ENCODE data around the gene MAB21L1. TPM values are rescaled to one million over a fixed set of nuclear protein-coding genes. Genes with fewer than 3 reads are reported as not detected.

The MAB21L1 gene
- total and polyA plus RNA-seq, 2 of the 8 experiments (the other 6 are each of a cell fraction or from before 2014, with no cell fraction given) = not detected

DNA sequence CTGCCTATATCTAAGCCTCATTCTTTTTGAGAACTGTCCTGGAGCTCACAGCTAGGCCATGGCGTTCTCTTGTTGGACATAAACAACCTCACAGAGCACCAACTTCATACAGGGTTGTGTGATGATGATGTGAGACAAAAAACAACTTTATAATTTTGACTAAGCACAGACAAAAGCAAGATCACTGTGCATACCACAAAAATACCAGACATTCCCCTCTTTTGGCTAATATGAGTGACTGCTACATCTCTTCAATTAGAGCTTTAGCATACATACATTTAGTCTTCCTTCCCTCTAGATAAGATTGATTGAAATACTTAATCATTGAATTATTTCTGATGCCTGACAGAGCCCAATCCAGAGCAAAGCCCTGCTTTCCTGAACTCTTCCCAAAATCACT is 8.3 kb downstream of the MAB21L1 start (continued):
- TF ChIP-seq, protein P1, sequence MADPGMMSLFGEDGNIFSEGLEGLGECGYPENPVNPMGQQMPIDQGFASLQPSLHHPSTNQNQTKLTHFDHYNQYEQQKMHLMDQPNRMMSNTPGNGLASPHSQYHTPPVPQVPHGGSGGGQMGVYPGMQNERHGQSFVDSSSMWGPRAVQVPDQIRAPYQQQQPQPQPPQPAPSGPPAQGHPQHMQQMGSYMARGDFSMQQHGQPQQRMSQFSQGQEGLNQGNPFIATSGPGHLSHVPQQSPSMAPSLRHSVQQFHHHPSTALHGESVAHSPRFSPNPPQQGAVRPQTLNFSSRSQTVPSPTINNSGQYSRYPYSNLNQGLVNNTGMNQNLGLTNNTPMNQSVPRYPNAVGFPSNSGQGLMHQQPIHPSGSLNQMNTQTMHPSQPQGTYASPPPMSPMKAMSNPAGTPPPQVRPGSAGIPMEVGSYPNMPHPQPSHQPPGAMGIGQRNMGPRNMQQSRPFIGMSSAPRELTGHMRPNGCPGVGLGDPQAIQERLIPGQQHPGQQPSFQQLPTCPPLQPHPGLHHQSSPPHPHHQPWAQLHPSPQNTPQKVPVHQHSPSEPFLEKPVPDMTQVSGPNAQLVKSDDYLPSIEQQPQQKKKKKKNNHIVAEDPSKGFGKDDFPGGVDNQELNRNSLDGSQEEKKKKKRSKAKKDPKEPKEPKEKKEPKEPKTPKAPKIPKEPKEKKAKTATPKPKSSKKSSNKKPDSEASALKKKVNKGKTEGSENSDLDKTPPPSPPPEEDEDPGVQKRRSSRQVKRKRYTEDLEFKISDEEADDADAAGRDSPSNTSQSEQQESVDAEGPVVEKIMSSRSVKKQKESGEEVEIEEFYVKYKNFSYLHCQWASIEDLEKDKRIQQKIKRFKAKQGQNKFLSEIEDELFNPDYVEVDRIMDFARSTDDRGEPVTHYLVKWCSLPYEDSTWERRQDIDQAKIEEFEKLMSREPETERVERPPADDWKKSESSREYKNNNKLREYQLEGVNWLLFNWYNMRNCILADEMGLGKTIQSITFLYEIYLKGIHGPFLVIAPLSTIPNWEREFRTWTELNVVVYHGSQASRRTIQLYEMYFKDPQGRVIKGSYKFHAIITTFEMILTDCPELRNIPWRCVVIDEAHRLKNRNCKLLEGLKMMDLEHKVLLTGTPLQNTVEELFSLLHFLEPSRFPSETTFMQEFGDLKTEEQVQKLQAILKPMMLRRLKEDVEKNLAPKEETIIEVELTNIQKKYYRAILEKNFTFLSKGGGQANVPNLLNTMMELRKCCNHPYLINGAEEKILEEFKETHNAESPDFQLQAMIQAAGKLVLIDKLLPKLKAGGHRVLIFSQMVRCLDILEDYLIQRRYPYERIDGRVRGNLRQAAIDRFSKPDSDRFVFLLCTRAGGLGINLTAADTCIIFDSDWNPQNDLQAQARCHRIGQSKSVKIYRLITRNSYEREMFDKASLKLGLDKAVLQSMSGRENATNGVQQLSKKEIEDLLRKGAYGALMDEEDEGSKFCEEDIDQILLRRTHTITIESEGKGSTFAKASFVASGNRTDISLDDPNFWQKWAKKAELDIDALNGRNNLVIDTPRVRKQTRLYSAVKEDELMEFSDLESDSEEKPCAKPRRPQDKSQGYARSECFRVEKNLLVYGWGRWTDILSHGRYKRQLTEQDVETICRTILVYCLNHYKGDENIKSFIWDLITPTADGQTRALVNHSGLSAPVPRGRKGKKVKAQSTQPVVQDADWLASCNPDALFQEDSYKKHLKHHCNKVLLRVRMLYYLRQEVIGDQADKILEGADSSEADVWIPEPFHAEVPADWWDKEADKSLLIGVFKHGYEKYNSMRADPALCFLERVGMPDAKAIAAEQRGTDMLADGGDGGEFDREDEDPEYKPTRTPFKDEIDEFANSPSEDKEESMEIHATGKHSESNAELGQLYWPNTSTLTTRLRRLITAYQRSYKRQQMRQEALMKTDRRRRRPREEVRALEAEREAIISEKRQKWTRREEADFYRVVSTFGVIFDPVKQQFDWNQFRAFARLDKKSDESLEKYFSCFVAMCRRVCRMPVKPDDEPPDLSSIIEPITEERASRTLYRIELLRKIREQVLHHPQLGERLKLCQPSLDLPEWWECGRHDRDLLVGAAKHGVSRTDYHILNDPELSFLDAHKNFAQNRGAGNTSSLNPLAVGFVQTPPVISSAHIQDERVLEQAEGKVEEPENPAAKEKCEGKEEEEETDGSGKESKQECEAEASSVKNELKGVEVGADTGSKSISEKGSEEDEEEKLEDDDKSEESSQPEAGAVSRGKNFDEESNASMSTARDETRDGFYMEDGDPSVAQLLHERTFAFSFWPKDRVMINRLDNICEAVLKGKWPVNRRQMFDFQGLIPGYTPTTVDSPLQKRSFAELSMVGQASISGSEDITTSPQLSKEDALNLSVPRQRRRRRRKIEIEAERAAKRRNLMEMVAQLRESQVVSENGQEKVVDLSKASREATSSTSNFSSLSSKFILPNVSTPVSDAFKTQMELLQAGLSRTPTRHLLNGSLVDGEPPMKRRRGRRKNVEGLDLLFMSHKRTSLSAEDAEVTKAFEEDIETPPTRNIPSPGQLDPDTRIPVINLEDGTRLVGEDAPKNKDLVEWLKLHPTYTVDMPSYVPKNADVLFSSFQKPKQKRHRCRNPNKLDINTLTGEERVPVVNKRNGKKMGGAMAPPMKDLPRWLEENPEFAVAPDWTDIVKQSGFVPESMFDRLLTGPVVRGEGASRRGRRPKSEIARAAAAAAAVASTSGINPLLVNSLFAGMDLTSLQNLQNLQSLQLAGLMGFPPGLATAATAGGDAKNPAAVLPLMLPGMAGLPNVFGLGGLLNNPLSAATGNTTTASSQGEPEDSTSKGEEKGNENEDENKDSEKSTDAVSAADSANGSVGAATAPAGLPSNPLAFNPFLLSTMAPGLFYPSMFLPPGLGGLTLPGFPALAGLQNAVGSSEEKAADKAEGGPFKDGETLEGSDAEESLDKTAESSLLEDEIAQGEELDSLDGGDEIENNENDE (IDR thresholded peaks at IDR 0.05; ENCODE audit: insufficient replicate concordance, low read length) = no peak
- TF ChIP-seq ZNF274 (IDR thresholded peaks at IDR 0.05; ENCODE audit: borderline replicate concordance, extremely low read depth, low read length) (no peak), EP300 (IDR thresholded peaks at IDR 0.05; ENCODE audit: borderline replicate concordance in 1 of 2, low read depth in 2 of 2, low read length in 2 of 2) (no peak), RAD21 (IDR thresholded peaks at IDR 0.05 in 1 of 2, conservative IDR thresholded peaks at IDR 0.05 in 1 of 2; ENCODE audit: low read depth in 2 of 2, low read length in 2 of 2) (no peak), KDM1A (IDR thresholded peaks at IDR 0.05; ENCODE audit: borderline replicate concordance, low read length) (no peak), SAP30 (IDR thresholded peaks at IDR 0.05; ENCODE audit: insufficient read depth, insufficient replicate concordance, low read length) (no peak)
- TF ChIP-seq, protein P2, sequence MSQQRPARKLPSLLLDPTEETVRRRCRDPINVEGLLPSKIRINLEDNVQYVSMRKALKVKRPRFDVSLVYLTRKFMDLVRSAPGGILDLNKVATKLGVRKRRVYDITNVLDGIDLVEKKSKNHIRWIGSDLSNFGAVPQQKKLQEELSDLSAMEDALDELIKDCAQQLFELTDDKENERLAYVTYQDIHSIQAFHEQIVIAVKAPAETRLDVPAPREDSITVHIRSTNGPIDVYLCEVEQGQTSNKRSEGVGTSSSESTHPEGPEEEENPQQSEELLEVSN (IDR thresholded peaks at IDR 0.05) = no peak
- TF ChIP-seq, protein P3, sequence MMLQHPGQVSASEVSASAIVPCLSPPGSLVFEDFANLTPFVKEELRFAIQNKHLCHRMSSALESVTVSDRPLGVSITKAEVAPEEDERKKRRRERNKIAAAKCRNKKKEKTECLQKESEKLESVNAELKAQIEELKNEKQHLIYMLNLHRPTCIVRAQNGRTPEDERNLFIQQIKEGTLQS (IDR thresholded peaks at IDR 0.05; ENCODE audit: insufficient read depth, low read depth, low read length) = no peak

Measured in H1 (cell line).